Keratinocyte (primary cell): ENCODE measurements around the gene IL19.

Experiments used
- CTCF ChIP-seq, 3 experiments: IDR thresholded peaks in 1 of 3; conservative IDR thresholded peaks in 1 of 3; optimal IDR thresholded peaks in 1 of 3; 2 replicates in 2 of 3; 3 replicates in 1 of 3; pipeline versions ENCODE3 to v1.5.1; 2011; ENCODE audit warnings: low read length in 3 of 3, mild to moderate bottlenecking in 3 of 3, moderate library complexity in 2 of 3, control low read depth in 1 of 3, inconsistent platforms in 1 of 3; ENCODE audit not compliant: insufficient read depth in 2 of 3; ENCODE audit errors: extremely low read depth in 1 of 3
- EZH2 ChIP-seq: IDR thresholded peaks from one replicate; pipeline ENCODE4 v1.6.1; 2012; ENCODE audit warnings: inconsistent platforms, mild to moderate bottlenecking, low read length, moderate library complexity

- no peak for TF ChIP-seq CTCF (optimal IDR thresholded peaks at IDR 0.05 in 1 of 3, IDR thresholded peaks at IDR 0.05 in 1 of 3, conservative IDR thresholded peaks at IDR 0.05 in 1 of 3; ENCODE audit: extremely low read depth in 1 of 3, insufficient read depth in 2 of 3, low read length in 3 of 3)
- TF ChIP-seq EZH2: no peak
Measured at GRCh38 chr1:206886831-206887230, 116.3 kb downstream of the IL19 start.
